Muscle of arm (tissue), 12 donors: ENCODE data around the gene CLTB. TPM values are rescaled to one million over a fixed set of nuclear protein-coding genes. Genes with fewer than 3 reads are reported as not detected.

Experiments
- DNase-seq: peaks from one replicate; pipeline ENCODE4 v3.0.0-alpha.2; 2013
- polyA plus RNA-seq, 12 donors: library from polyadenylated mRNA; unstranded; fragments of 120-200 nt; gene quantifications; one replicate each; pipeline ENCODE4 v1.2.1, GENCODE V29; 2013; ENCODE audit not compliant: insufficient read length in 12 of 12

Gene CLTB
- polyA plus RNA-seq, 12 donors = 41.8 to 132 (median 49.0) TPM; not detected in 1

DNA sequence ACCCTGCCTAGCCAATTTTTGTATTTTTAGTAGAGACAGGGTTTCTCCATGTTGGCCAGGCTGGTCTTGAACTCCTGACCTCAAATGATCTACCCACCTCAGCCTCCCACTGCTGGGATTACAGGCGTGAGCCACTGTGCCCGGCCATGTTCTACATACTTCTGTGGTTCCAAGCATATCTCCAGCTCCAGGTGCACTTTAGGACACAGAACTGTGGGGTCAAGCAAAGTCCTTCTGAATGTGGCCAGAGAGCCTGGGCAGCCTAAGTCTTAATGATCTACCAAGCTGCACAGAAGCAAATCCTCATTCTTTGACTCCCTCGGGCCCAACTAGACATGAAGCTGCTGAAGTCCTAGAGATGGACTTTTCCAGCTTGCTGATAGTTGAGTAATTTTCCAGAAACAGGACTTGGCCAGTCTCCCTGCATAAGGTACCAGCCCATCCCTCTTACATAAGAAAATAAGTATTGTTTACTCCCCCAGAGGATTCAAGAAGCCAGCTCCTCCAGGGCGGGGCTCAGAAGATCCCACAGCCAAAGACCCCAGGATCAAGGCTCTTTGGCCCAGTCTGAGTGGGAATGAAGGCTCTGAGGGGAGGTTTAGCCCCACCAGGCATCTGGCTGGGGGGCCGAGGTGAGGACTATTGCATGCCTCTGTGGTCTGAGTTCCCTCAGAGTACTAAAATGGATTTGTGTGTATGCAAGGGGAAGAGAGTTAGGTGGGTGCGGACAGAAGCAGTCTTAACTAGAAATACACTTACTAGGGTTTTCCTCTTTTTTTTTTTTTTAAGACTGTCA is 8.7 kb downstream of the CLTB start:
- DNase-seq = peak; percentile 33

GRCh38 chr5:176406436-176407052 is 9.8 kb downstream of the CLTB start:
- no peak for DNase-seq

- DNase-seq = no peak
Measured at GRCh38 chr5:176405656-176406435, 10.5 kb downstream of the CLTB start.

GRCh38 chr5:176401281-176402205 is 14.8 kb downstream of the CLTB start:
- DNase-seq = no peak

GRCh38 chr5:176400382-176401156 is 15.8 kb downstream of the CLTB start:
- DNase-seq = no peak

- no peak for DNase-seq
Measured at GRCh38 chr5:176397736-176398420, 18.5 kb downstream of the CLTB start.

DNA sequence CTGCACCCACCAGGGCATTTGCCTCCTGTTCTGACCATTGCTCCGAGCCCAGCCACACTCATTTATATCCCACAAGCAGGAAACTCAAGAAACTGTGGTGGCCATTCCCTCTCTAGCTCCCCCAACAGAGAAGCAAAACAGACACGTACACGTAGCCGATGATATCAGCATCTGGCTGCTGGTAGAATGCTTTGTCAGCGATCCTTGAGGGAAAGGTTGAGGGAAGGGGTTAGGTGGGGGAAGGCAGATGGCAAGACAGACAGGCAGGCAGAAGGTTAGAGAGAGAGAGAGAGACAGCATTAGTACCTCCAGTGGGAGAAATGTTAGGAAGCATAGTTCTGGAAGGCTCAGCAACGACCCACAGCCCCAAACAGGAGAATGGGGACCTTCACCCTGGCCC is 20.0 kb downstream of the CLTB start:
- no peak for DNase-seq

GRCh38 chr5:176394881-176395675 is 21.3 kb downstream of the CLTB start:
- DNase-seq = no peak

GRCh38 chr5:176394096-176394495 is 22.2 kb downstream of the CLTB start:
- DNase-seq = no peak

DNA sequence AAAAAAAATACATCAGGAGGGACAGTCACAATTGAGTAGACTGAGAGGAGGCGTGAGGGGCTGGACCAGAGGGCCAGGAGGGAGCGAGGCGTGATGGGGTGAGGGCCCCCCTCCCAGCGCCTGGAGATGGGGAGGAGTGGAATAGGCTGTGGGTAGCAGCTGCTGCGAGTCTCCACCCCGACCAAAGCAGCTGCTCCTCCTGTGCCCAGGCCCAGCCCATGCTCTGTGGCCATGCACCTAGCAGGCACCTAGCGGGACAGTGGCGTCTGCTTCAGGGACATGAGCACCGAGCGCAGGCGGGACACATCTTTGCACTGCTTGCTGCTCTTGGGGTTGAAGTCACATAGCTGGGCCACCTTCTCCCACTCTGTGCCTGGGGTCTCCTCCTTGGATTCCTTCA is 23.8 kb downstream of the CLTB start:
- no peak for DNase-seq

- no peak for DNase-seq
Measured at GRCh38 chr5:176391999-176392398, 24.3 kb downstream of the CLTB start.

DNA sequence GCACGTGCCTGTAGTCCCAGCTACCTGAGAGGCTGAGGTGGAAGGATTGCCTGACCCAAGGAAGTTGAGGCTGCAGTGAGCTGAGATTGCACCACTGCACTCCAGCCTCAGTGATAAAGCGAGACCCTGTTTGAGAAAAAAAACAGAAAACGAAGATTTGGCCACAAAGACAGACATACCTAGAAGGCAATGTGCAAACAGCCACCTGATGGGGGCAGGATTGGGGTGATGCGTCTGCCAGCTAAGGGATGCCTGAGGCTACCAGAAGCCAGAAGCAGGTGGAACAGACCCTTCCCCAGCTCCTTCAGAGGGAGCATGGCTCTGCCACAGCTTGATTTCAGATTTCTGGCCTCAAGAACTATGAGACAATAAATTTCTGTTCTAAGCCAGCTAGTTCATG is 24.9 kb downstream of the CLTB start:
- no peak for DNase-seq

GRCh38 chr5:176389135-176390123 is 26.9 kb downstream of the CLTB start:
- no peak for DNase-seq

- DNase-seq = peak; percentile 99
Measured at GRCh38 chr5:176388444-176389134, 27.8 kb downstream of the CLTB start, which contains the start of the genes HIGD2A and NOP16. Gene HIGD2A (plus strand): TSS chr5:176388751. CDS start chr5:176388820, 69 bp downstream. Gene NOP16 (minus strand): TSS chr5:176388598. CDS start chr5:176388539, 59 bp downstream.

DNA sequence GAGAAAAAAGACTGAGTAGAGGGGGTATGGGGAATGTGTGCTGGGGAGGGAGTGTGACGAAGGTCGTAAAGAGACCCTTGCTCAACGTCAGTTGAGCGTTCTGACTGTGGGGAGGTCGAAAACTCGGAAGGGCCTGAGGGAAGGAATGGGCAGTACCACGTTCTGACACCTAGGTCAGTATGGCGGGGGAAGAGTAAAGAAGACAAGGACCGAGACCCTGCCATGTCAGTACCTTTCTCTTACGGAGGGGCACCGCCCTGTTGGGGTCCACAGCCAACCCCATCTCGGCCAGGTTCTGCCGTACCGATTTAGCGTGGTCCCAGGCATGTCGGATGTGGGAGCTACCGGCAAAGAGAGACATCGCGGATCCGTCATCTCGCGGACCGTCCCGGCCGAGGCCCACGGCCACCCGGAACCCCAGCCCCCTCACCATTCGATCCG is 28.3 kb downstream of the CLTB start:
- DNase-seq = no peak

- DNase-seq = no peak
Measured at GRCh38 chr5:176387384-176387925, 28.9 kb downstream of the CLTB start.

GRCh38 chr5:176386491-176386890 is 29.8 kb downstream of the CLTB start:
- no peak for DNase-seq
